ENCODE data around the gene CCDC88C. TPM values are rescaled to one million over a fixed set of nuclear protein-coding genes. Genes with fewer than 3 reads are reported as not detected.

The CCDC88C gene
- total RNA-seq, 1 donor from 2014 or later: 3.6 TPM

DNA sequence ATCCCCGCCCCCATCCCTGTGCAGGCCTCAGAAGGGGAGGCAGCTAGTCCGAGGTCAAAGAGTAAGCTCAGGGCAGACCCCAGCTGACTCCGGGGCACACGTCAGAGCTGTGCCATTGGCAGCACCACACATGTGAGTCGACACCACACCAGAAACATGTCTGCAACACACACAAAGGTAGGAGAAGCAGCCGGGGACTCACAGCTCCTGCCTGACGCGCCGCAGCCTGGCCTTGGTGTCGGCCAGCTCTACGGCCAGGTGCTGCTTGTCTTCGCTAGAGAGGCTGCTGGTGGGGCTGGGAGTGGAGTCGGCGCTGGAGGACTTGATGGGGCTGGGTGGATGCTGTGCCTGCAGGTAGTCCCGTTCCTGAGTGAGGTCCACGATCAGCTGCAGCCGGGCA lies 78.5 kb downstream of the CCDC88C start:
- ATAC-seq (no peak), DNase-seq (ENCODE audit: missing footprints) (no peak)
- intact Hi-C loops (cut with DNase I): no loop called here

DNA sequence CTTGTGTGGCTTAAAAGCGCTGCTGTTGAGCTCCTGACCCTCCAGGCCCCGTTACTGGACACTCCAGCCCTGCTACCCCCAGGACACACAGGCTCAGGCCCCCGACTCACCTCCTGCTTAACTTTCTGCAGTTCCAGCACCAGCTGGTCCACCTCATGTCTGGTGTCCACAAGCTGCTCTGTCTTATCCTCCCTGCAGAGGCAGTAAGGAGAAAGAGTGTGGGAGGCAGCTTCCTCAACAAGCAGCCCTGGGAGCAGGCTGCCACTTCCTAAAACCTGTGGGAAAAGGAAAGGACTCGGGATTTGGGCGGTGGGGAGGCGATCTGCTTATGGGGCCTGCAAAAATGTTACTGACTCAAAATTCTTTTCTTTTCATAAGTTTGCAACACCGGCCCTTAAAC lies 79.2 kb downstream of the CCDC88C start:
- intact Hi-C loops (cut with DNase I): no loop called here
- no peak for ATAC-seq
- DNase-seq (ENCODE audit: missing footprints): no peak

DNA sequence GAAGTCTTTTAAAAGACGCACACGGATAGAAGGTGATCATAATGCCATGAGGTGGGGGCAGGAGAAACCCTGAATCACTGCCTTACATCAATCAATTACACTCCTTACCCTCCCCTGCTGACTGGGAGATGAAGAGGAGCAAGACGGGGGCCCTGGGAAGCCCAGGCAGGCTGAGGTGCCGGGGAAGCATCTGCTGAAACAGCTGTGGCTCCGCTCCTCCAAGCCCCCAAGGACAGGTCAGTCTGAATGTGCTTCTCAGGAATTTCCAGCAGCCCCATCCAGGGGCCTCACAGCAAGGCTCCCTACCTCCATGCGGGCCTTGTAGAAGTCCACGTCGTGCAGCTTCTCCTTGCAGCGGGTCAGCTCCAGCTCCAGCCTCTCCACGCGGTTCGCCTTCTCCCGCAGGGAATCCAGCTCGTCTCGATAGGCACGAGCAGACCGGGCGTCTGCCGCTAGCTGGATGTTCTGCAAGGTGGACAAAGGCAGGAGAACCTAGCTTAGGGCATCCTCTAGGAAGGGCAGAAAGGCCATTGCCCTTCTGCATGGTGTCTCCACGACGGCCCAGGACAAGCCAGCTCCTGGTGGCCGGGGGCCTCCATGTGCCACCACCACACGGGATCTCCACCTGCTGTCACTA lies 79.8 kb downstream of the CCDC88C start:
- intact Hi-C loops (cut with DNase I): no loop called here
- no peak for ATAC-seq
- no peak for DNase-seq (ENCODE audit: missing footprints)

DNA sequence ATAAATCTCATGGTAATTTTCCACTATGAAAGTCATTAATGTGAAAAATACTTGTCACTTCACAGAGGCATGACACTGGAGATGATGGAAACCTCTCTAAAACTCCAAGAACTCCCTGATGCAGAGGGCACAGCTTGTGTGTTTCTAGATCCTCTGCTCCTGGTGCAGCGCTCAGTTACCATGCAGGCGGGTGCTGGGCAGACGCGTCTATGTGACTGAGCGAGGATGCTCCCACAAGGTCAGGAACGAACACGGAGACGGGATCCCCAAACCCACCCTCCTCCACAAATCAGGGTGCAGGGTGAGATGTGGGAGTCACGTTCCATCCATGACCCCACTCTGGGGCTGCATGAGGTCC lies 81.5 kb downstream of the CCDC88C start:
- intact Hi-C loops (cut with DNase I): no loop called here
- ATAC-seq: no peak
- DNase-seq (ENCODE audit: missing footprints): no peak

DNA sequence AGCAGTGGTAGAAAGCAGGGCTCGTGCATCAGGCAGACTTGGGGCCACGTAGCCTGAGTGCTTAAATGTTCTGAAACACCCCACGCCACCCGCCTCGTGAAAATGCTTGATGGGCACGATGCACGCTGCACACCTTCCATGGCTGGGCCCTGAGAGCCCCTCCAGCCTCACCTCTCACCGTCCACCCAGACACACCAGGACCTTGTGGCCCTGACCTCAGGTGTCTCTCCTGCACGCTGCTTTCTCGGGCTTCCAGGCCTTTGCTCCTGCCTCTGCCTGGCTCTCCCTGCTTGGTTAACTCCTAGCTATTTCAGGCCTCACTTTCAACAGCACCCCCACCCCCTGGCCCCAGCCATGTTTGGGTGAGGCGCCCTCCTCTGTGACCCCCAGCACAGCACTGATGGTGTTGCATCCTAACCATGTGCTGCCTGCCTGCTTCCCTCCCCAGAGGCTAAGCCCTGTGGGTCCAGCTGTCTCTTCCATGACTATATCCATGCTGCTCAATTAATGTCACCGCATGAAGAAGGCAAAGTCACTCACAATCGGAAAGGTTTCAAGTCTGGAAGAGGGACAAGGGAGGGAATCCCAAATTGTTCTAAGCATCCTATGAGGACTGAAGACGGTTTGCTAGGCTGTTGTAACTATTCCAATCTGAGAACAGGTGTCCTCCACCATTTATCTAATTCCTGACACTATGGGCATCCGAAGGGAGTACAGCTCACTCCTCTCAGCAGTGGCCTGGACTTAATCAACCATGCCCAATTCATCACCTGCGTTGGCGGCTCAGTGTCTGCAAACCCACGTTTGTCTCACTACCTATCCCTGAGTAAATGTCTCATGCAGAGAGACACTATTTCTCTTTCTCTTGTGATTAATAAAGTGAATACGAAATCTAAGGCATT lies 82.2 kb downstream of the CCDC88C start:
- no peak for ATAC-seq
- intact Hi-C loops (cut with DNase I): no loop called here
- DNase-seq (ENCODE audit: missing footprints): no peak

DNA sequence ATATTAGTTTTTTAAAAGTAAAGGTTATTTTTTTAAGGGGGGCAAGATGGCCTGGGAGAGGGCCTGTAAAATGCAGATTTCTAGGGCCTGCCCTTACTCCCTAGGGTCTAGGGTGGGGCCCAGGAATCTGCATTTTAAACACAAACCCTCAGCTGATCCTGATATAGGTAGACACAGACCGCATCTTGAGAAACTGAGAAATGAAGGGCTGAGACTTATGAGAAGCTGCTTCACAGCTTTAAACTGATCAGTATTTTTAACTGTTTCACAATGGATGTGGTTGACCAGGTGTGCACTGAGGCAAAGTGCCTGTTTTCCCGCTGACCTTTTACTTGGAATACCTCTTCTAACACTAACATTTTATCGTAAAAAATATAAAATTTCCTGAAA lies 84.0 kb downstream of the CCDC88C start:
- no peak for DNase-seq (ENCODE audit: missing footprints)
- intact Hi-C loops (cut with DNase I): no loop called here
- no peak for ATAC-seq

DNA sequence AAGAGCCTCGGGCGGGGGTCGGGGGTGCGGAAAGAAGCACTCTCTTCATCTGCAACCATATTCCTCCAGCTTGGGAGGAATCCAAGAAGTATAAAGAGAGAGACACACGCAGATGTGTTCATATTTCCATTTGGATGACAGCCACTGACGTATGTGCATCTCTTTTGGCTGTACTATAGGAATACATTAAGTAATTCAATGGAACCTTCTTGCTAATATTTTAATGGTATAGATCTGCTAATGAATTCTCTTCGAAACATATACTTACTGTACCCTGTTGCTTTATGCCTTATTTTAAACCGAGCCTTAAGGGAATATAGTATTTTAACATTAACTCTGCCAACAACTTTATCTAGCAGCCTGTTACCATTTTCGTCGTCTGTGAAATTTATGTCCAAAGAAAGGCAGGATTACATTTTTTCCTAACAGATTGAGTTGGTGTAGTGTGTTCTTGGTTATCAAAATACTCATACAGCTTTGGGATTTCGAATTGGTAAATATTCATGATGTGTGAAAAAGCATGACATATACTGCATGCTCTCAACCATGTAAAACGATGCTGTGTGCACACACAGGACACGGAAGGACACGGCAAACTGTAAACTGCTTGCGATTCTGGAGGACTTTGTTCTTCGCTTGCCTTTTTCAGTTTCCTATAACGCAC lies 84.5 kb downstream of the CCDC88C start:
- intact Hi-C loops (cut with DNase I): no loop called here
- no peak for DNase-seq (ENCODE audit: missing footprints)
- no peak for ATAC-seq

DNA sequence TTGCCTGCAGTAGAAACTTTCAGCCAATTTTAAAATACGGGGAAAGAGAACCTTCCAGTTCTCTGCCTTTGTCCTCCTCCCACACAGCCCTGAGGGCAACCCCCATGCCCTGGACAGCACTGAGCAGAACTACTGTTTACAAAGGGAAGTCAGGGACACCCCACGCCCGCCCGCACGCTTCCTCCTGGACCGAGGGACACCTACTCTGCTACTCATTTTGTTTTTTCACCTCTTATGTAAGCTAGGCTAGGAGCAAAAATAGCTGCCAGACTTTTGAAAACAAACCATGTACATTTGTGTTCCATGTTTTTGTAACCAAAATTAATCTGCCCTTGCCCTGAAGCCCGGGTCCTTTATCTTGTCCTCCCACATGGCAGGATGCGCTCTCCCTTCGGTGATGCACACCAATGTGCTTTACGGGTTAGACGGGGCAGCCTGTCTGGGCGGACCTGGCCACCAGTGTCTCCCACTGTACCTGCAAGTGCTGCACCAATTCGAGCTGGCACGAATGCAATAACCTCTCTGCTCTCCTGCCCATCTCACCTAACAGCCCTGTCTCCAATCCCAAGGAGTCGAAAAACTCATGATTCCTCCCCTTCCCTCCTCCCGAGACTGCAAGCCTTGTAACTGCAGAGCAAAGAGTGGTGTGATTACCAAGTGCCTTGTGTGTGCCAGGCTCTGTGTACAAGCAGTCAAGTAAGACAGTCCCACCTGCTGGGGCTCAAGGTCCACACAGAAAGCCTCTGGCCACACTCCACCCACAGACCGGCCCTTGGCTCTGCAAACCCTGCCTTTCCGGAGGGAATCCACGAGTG lies 85.2 kb downstream of the CCDC88C start:
- peak; percentile 86 for DNase-seq (ENCODE audit: missing footprints)
- intact Hi-C loops (cut with DNase I): no loop called here
- ATAC-seq: no peak

DNA sequence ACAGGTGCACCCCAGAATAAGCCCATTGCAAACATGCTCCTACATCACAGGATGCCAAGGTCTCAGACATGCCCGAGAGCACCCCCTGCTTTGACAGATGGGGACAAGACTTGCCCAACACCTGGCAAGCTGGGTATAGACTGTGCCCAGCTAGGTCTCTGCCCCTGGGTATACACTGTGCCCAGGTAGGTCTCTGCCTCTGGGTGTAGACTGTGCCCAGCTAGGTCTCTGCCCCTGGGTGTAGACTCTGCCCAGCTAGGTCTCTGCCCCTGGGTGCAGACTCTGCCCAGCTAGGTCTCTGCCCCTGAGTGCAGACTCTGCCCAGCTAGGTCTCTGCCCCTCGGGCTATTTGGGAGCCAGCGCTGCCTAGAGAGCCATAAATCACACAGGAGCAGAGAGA lies 85.9 kb downstream of the CCDC88C start:
- DNase-seq (ENCODE audit: missing footprints): no peak
- ATAC-seq: no peak
- intact Hi-C loops (cut with DNase I): loop anchor here (2.0 kb wide), 1 partner anchor 17 kb away; no protein-coding TSS in a partner anchor

DNA sequence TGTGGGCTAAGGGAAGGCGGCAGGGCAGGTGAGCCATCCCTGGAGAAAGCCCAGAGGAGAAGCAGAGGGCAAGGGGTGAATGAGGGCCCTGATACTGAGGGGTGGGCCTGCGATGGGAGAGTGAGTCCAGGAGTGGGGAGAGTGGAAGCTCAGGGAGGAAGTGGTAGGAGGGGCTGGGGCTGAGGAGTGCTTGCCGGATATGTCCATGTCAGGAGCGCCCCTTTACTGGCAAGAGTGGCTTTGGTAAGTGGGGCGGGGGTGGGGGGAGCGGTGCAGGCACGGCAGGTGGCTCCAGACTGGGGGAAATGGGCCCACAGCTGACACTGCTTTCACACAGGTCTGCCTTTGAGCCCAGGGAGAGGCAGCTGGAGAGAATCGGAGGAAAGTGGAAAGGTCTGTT lies 86.8 kb downstream of the CCDC88C start:
- ATAC-seq: no peak
- DNase-seq (ENCODE audit: missing footprints): no peak
- intact Hi-C loops (cut with DNase I): loop anchor here (2.0 kb wide), 1 partner anchor 18 kb away; no protein-coding TSS in a partner anchor

DNA sequence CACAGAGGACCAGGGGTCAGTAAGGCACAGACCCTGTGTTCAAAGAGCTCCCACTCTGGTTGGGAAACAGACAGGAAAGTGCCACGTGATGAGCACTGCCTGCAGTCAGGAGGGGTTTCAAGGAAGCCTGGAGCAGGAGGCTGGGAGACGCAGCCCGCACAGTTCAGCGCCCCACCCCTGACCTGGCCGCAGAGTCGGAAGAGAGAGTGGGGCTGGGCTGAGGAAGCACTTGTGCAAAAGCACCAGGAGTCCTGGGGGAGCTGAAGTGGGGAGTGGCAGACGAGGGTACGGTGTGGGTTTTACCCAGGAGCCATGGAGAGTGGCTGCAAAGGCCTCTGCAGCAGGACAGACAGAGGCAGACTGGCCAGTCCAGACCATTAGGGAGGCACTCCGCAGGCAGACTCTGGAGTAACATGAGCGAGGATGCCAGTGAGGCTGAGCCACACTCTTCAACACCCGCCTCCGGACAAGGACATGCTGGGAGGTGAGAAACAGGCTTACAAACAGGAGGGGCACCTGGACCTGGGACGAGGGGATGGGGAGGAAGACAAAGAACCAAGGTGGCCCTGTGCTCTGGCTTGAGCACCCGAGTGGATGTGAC lies 87.4 kb downstream of the CCDC88C start:
- no peak for DNase-seq (ENCODE audit: missing footprints)

DNA sequence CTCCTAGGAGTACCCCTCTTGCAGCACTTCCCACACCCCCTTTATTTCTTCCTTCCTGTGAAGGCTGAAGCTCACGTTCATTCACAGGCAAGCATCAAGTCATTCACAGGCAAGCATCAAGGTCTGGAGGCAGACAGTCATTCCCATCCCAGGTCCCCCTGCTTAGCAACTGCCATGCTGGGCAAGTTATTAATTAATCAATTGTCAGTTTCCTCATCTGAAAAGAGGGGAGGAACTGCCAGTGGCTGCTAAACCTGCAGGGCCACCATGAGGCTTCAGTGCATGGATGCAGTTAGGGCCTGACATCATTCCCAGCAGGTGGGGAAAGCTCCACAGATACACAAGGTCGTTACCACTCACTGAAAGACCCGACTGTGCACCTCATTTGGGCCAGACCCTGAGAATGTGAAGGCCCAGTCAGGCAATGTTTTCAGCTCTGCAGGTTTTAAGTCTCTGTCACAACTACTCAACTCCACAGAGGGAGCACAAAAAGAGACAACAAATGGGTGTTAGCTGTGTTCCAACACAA lies 88.1 kb downstream of the CCDC88C start:
- intact Hi-C loops (cut with DNase I): loop anchor here (2.0 to 10.0 kb wide), 2 partner anchors 19 to 585 kb away; no protein-coding TSS in a partner anchor

More for the DNA sequence above, 87.4 kb downstream of the CCDC88C start:
- no peak for ATAC-seq
- intact Hi-C loops (cut with DNase I): loop anchor here (2.0 kb wide), 1 partner anchor 19 kb away; no protein-coding TSS in a partner anchor

DNA sequence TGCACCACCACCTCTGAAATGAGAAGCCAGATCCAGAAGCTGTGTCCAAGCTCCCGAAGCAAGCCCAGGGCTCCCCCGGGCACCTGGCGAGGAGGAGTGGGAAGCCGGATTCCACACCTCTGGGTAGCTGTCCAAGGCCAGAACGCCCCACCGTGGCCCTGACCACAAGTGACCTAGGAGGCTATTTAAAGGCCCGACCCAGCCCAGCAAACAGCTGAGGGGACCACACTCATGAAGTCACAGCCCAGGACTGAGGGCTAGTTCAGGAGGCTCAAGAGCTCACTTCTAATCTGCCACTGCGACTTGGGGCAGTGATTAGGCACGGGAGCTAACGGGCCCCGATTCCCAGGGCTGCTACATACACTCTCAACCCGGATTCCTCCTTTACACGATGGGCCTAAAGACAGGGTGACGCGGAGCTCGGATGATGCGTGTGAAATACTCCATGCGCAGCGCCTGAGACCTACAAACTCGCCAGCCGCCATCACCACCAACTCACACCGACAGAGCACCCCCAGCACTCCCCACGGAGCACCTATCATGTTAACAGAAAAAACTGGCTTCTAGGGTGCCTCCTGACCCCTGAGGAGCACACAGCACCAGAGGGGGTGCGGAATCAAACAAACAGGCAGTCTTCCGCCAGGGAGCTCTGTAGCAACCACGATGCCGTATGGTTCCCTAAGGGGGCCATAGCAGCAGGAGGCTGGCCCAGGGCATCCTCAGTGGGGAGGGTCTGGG lies 89.1 kb downstream of the CCDC88C start:
- intact Hi-C loops (cut with DNase I): loop anchor here (10.0 kb wide), 1 partner anchor 586 kb away; no protein-coding TSS in a partner anchor

More for the DNA sequence above, 88.1 kb downstream of the CCDC88C start:
- DNase-seq (ENCODE audit: missing footprints): no peak
- ATAC-seq: no peak

DNA sequence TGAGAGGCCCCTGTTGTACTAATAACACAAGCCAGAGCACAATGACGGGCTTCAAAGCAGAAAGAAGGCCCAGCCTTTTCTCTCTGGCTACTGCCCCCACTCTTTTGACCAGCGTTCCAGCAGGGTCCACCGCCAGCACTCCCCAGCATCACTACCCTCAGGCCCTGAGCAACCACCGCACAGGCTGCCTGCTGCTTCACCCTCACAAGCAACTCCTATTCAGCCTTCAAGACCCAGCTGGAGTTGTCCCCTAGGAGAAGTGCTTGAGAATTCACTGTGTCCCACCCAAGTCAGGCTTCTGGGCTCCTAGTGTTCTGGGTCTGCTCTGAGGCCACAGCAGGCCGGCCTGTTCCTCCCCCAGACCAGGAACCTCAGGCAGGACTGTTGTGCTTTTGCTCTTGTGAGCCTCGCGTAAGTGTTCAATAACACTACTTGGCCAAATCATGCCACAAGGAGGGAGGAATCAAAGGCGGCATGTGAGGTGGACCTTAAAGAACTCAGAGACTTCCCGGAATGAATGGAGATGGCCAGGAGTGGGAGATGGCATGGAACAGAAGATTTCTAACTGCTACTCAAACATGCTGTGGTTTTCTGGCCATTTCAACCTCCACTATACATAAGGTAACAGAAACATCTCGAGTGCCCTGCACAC lies 89.8 kb downstream of the CCDC88C start:
- DNase-seq (ENCODE audit: missing footprints) (no peak), ATAC-seq (no peak)
- intact Hi-C loops (cut with DNase I): loop anchor here (10.0 kb wide), 1 partner anchor 587 kb away; no protein-coding TSS in a partner anchor

More for the DNA sequence above, 89.1 kb downstream of the CCDC88C start:
- no peak for ATAC-seq
- DNase-seq (ENCODE audit: missing footprints): no peak

DNA sequence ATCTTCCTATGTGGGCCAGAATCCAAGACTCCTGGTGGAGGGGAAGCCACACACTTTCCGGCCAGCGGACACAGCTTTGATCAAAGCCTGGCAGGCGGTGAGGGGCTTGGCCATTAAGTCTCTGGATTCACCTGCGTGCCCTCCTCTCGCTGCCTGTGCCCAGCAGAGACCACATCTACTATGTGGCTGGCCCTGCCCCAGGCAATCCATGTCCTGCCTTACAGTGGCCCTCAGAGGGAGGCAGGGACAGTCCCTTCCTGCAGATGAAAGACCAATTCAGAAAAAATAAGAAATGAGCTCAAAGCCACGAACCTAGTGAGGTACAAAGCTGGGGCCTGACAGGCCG lies 90.4 kb downstream of the CCDC88C start:
- ATAC-seq (no peak), DNase-seq (ENCODE audit: missing footprints) (no peak)
- intact Hi-C loops (cut with DNase I): loop anchor here (10.0 kb wide), 1 partner anchor 588 kb away; no protein-coding TSS in a partner anchor

DNA sequence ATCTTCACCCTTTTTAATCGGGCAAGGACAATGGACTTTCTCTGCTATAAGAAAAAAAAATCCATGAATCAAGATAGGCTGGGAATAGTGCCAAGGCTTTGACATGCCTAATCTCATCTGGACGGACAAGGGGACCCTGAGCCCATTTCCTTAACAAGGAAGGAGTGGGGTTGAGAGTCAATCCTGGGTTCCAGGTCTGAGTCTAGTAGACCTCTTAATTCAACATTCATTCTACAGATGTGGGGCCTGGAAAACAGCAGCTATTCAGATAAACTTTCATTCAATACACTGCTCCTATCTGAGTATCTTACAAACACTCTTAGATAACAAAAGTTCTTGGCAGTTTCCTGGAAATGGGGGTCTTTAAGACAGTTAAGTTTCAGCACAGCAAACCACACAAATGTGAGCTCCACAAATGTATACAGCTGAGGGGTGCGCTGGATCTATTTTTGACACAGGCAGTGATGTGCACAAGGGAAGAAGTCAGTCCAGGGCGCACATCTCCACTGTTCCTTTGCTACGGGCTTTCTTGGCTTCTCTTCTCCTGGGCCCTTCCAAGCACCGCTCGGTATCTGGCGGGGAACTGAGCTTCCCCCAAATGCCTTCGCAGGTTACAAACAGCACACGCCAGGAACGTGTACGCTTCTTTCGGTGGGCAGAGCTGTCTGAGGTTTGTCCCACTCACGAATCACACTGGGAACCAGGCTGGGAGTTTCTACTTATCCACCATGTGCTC lies 90.9 kb downstream of the CCDC88C start:
- intact Hi-C loops (cut with DNase I): loop anchor here (10.0 kb wide), 1 partner anchor 588 kb away; no protein-coding TSS in a partner anchor
- DNase-seq (ENCODE audit: missing footprints) (no peak), ATAC-seq (no peak)

Data from Right ventricle myocardium inferior (tissue), 1 donor.